HepG2 (cell line): ENCODE measurements around the gene MYCBP2. TPM values are rescaled to one million over a fixed set of nuclear protein-coding genes. Genes with fewer than 3 reads are reported as not detected.
A peak's percentile ranks its signal among the peaks of the same experiment; 100 is the strongest.

Experiments
- ATAC-seq: fragments of 200-7000 bp; cut with Tn5 transposase; 3 replicates; pipeline ENCODE4 v1.9.1; 2020; ENCODE audit warnings: mild to moderate bottlenecking, moderate library complexity
- BruUV-seq: library from RNA; stranded (reverse); fragments of 400-500 nt; replicated peaks from 2 replicates; lab custom pipeline; 2021; lab: Mats Ljungman, UMichigan
- CTCF ChIA-PET: fragments of 300-600 bp; formaldehyde crosslinking; extraction: SDS; loops from one replicate; lab custom pipeline; 2021; ENCODE audit warnings: low total read pairs, inconsistent platforms, low intra/inter-chr PET ratio; lab: Yijun Ruan, JAX
- POLR2A ChIA-PET: fragments of 350-600 bp; sonication (Branson Sonifier 250); formaldehyde crosslinking; loops from one replicate; lab custom pipeline; 2020; ENCODE audit warnings: antibody characterized with exemption, inconsistent platforms; lab: Yijun Ruan, JAX
- DNase-seq: peaks from one replicate; pipeline ENCODE4 v3.0.0-alpha.2; 2015; ENCODE audit warnings: low spot score
- FAIRE-seq: peaks from 3 replicates; lab custom pipeline; 2011; peaks lifted over from hg19 to GRCh38; lab: Jason Lieb, UNC
- H2AFZ ChIP-seq: one replicate; pipeline ENCODE4 v1.6.1; 2011; ENCODE audit warnings: low read length, inconsistent platforms
- H3K27ac ChIP-seq: fragments of 300-600 bp; 3 replicates; pipeline ENCODE4 v1.8.0; 2011; ENCODE audit warnings: mixed run types, mild to moderate bottlenecking, mixed read lengths, low read length, inconsistent platforms; ENCODE audit not compliant: insufficient read depth; ENCODE audit errors: extremely low read length
- H3K27me3 ChIP-seq, 2 experiments: fragments of 200-600 bp in 1 of 2; 2 replicates in 1 of 2; 3 replicates in 1 of 2; pipeline versions ENCODE4 v1.6.0 to v1.8.0; 2011; ENCODE audit warnings: low read length in 2 of 2, mild to moderate bottlenecking in 2 of 2, moderate library complexity in 2 of 2, inconsistent platforms in 1 of 2; ENCODE audit not compliant: insufficient read depth in 2 of 2, control insufficient read depth in 1 of 2
- H3K36me3 ChIP-seq, 2 experiments: fragments of 200-600 bp in 1 of 2; replicated peaks in 1 of 2; 2 replicates in 1 of 2; 3 replicates in 1 of 2; pipeline versions ENCODE4 v1.5.1 to v1.8.0; 2011; ENCODE audit warnings: low read length in 2 of 2, inconsistent platforms in 1 of 2; ENCODE audit not compliant: insufficient read depth in 2 of 2, control insufficient read depth in 1 of 2
- H3K4me1 ChIP-seq: 2 replicates; pipeline ENCODE4 v1.5.1; 2012; ENCODE audit warnings: low read length, inconsistent platforms; ENCODE audit not compliant: insufficient read depth
- H3K4me2 ChIP-seq: 2 replicates; pipeline ENCODE4 v1.6.0; 2011; ENCODE audit warnings: low read depth, low read length, inconsistent platforms
- H3K4me3 ChIP-seq, 3 experiments: fragments of 200-600 bp in 1 of 3; sonication (generic), shearing (Covaris generic) in 1 of 3; replicated peaks in 1 of 3; 2 replicates each; pipeline ENCODE4 v1.5.1; 2011 to 2016; ENCODE audit warnings: low read length in 3 of 3, inconsistent platforms in 2 of 3, low read depth in 2 of 3, mild to moderate bottlenecking in 2 of 3, control low read depth in 1 of 3, mixed read lengths in 1 of 3; ENCODE audit not compliant: insufficient read depth in 1 of 3
- H3K79me2 ChIP-seq: one replicate; pipeline ENCODE4 v1.6.1; 2011; ENCODE audit warnings: low read length, inconsistent platforms; ENCODE audit not compliant: insufficient read depth
- H3K9ac ChIP-seq: 2 replicates; pipeline ENCODE4 v1.6.0; 2011; ENCODE audit warnings: mild to moderate bottlenecking, low read depth, low read length, inconsistent platforms; ENCODE audit not compliant: insufficient read depth
- H3K9me3 ChIP-seq: 2 replicates; pipeline ENCODE4 v1.5.1; 2012; ENCODE audit warnings: mild to moderate bottlenecking, low read length
- H4K20me1 ChIP-seq: 2 replicates; pipeline ENCODE4 v1.6.0; 2011; ENCODE audit warnings: inconsistent platforms, mild to moderate bottlenecking, low read length, moderate library complexity; ENCODE audit not compliant: insufficient read depth
- FOXA1 ChIP-seq, 2 experiments: fragments of 450-650 bp in 1 of 2; sonication (generic) in 1 of 2; formaldehyde crosslinking in 1 of 2; IDR thresholded peaks; 2 replicates each; pipeline versions ENCODE4 v1.4.0 to v1.6.1; 2016 to 2020; ENCODE audit warnings: missing genetic modification reagents in 1 of 2
- NAIF1 ChIP-seq: sonication (generic); formaldehyde crosslinking; IDR thresholded peaks from 2 replicates; pipeline ENCODE4 v1.5.0; 2020; ENCODE audit warnings: mild to moderate bottlenecking, missing genetic modification reagents, borderline replicate concordance
- SOX13 ChIP-seq, 3 experiments: fragments of 450-650 bp in 1 of 3; sonication (generic) in 1 of 3; formaldehyde crosslinking in 1 of 3; IDR thresholded peaks in 2 of 3; conservative IDR thresholded peaks in 1 of 3; 2 replicates each; pipeline versions ENCODE4 v1.5.0 to v1.6.1; 2016 to 2020; ENCODE audit warnings: antibody characterized with exemption in 1 of 3, mild to moderate bottlenecking in 1 of 3, missing compliant biosample characterization in 1 of 3, missing genetic modification reagents in 1 of 3, moderate library complexity in 1 of 3
- TAF15 ChIP-seq: fragments of 200-400 bp; formaldehyde crosslinking; IDR thresholded peaks from one replicate; pipeline ENCODE4 v1.6.1; 2018; ENCODE audit warnings: mild to moderate bottlenecking, low read depth, low read length; ENCODE audit not compliant: poor library complexity, severe bottlenecking
- ZC3H4 ChIP-seq: sonication (generic); formaldehyde crosslinking; IDR thresholded peaks from 2 replicates; pipeline ENCODE4 v1.4.0; 2020; ENCODE audit warnings: missing genetic modification reagents, borderline replicate concordance
- ZEB1 ChIP-seq: IDR thresholded peaks from 2 replicates; pipeline ENCODE4 v1.6.1; 2012; ENCODE audit warnings: mild to moderate bottlenecking, low read depth, inconsistent platforms; ENCODE audit not compliant: insufficient replicate concordance
- ZNF230 ChIP-seq: sonication (generic); formaldehyde crosslinking; IDR thresholded peaks from 2 replicates; pipeline ENCODE4 v1.4.0; 2020; ENCODE audit warnings: mild to moderate bottlenecking, missing genetic modification reagents
- ZNF850 ChIP-seq: sonication (generic); formaldehyde crosslinking; conservative IDR thresholded peaks from 2 replicates; pipeline ENCODE4 v1.9.0; 2021; ENCODE audit warnings: mild to moderate bottlenecking, missing genetic modification reagents
- WGBS: methylation state at CpG from one replicate; pipeline ENCODE4 v1.1.6; 2017; ENCODE audit warnings: low lambda C conversion rate; 5-methylcytosine and 5-hydroxymethylcytosine counted together
- in situ Hi-C: cut with HindIII; loops from 2 replicates; pipeline ENCODE4 v1.10.0; 2017; ENCODE audit warnings: low pct_unique_long_range_greater_than_20kb; ENCODE audit not compliant: extremely low pct_ligation_motif_present
- intact Hi-C: fragments of 100-400 bp; cut with micrococcal nuclease; formaldehyde crosslinking; loops from one replicate; pipeline ENCODE4 v1.10.0; 2022; ENCODE audit not compliant: unreplicated experiment
- polyA plus RNA-seq, 8 experiments: library from polyadenylated mRNA; depleted of rRNA in 3 of 8; stranded (reverse) in 7 of 8; unstranded in 1 of 8; fragments of >200 nt; fragmentation: Illumina TruSeq in 4 of 8; extraction: Trizol in 4 of 8; gene quantifications; 2 replicates each; pipeline versions ENCODE4 v1.2.1 to v1.2.3, GENCODE V29; 2011 to 2016; ENCODE audit warnings: low read depth in 4 of 8, missing spikeins in 1 of 8, mixed read lengths in 1 of 8; ENCODE audit not compliant: insufficient read depth in 1 of 8
- total RNA-seq, 5 experiments: library from RNA; depleted of rRNA; stranded (reverse); fragments of >200 nt; fragmentation: Illumina TruSeq; extraction: Trizol; gene quantifications; 2 replicates each; pipeline ENCODE4 v1.2.3, GENCODE V29; 2016; ENCODE audit warnings: low read depth in 1 of 5
- TF ChIP-seq, protein P1 (sequence below): sonication (generic); IDR thresholded peaks from 2 replicates; pipeline ENCODE4 v1.6.1; 2016; ENCODE audit warnings: low read depth, borderline replicate concordance
- TF ChIP-seq, protein P2 (sequence below): sonication (generic); formaldehyde crosslinking; conservative IDR thresholded peaks from 2 replicates; pipeline ENCODE4 v1.4.0; 2020; ENCODE audit warnings: missing genetic modification reagents

MYCBP2 gene
- total and polyA plus RNA-seq, 2 of the 13 experiments (the other 11 are each of a cell fraction or from before 2014, with no cell fraction given): 16.3 to 35.3 TPM

DNA sequence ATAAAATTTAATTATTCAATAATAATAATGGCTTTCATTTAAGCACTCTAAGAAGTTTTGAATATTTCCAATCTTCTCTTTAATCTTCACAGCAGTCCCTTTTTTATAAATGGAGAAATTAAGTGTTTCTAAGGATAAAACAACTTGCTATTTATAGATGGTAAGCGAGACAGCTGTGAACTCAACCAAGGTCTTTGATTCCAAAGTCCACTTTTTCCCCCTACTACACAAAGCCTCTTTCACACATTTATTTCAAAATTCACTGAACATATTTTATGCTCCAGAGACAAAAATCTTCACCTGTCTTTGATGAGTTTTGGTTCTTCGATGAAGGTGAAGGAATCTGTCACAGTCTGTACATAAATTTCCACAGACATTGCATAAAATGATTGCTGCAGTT is 265.5 kb downstream of the MYCBP2 start (continued):
- no peak for TF ChIP-seq ZNF850 (CRISPR knock-in tag)
- TF ChIP-seq FOXA1 (IDR thresholded peaks at IDR 0.05): no peak
- TF ChIP-seq FOXA1 (CRISPR knock-in tag; IDR thresholded peaks at IDR 0.05): no peak
- no peak for TF ChIP-seq ZC3H4
- TF ChIP-seq ZNF230 (CRISPR knock-in tag): no peak
- TF ChIP-seq, protein P1, sequence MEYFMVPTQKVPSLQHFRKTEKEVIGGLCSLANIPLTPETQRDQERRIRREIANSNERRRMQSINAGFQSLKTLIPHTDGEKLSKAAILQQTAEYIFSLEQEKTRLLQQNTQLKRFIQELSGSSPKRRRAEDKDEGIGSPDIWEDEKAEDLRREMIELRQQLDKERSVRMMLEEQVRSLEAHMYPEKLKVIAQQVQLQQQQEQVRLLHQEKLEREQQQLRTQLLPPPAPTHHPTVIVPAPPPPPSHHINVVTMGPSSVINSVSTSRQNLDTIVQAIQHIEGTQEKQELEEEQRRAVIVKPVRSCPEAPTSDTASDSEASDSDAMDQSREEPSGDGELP: peak; percentile 46
- TF ChIP-seq, protein P2, sequence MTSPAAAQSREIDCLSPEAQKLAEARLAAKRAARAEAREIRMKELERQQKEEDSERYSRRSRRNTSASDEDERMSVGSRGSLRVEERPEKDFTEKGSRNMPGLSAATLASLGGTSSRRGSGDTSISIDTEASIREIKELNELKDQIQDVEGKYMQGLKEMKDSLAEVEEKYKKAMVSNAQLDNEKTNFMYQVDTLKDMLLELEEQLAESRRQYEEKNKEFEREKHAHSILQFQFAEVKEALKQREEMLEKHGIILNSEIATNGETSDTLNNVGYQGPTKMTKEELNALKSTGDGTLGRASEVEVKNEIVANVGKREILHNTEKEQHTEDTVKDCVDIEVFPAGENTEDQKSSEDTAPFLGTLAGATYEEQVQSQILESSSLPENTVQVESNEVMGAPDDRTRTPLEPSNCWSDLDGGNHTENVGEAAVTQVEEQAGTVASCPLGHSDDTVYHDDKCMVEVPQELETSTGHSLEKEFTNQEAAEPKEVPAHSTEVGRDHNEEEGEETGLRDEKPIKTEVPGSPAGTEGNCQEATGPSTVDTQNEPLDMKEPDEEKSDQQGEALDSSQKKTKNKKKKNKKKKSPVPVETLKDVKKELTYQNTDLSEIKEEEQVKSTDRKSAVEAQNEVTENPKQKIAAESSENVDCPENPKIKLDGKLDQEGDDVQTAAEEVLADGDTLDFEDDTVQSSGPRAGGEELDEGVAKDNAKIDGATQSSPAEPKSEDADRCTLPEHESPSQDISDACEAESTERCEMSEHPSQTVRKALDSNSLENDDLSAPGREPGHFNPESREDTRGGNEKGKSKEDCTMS (CRISPR knock-in tag): no peak
- no peak for TF ChIP-seq ZEB1

DNA sequence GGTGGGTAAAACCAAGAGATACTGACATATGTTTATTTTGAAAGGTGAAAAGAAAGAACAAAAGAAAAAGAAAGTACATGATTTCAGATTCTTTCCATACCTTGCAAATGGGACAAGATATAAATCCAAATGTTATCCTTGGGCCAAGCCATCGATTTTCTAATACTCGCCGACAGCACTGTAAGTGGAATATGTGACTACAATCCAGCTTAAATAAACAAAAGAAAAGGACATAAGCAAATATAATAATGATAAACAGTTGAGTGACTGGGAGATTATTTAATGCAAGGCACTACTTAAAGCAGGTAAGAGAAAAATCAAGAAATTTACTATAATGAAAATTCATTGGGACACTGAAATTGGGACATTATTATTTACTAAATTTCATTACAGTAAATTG is 270.0 kb downstream of the MYCBP2 start:
- Histone ChIP-seq H3K4me3 (no peak overlapping the region), H3K79me2 (no peaks in the 10 kb centered on the region), H3K27me3 (no peaks in the 10 kb centered on the region), H3K4me2 (no peak overlapping the region), H4K20me1 (no peaks in the 10 kb centered on the region), H3K36me3 (peaks cover 2 to 7% of the 10 kb centered on the region in 2 experiments; a peak in 3 of 5 replicates), H3K9ac (no peak overlapping the region), H3K27ac (no peak overlapping the region), H3K4me1 (peaks cover 23% of the 10 kb centered on the region), H2AFZ (no peak overlapping the region), H3K9me3 (no peaks in the 10 kb centered on the region)
- BruUV-seq: no TSS peak
- CTCF ChIA-PET: no interaction called here
- DNase-seq: no peak
- WGBS: 94% methylated on average over 3 of the region's 3 CpGs
- TF ChIP-seq TAF15 (no peak), SOX13 (IDR thresholded peaks at IDR 0.05) (no peak), SOX13 (CRISPR knock-in tag; conservative IDR thresholded peaks at IDR 0.05 in 1 of 2, IDR thresholded peaks at IDR 0.05 in 1 of 2) (no peak), NAIF1 (no peak)
- intact Hi-C loops: no loop called here
- no peak for FAIRE-seq
- POLR2A ChIA-PET: interaction anchor here (2.2 kb wide), 1 partner anchor 30 kb away, joined by 5 read pairs; the partner anchor contains the start of gene FBXL3
- in situ Hi-C loops: no loop called here
- no peak for ATAC-seq
